KG1 (cell line): Measurements from ENCODE around the gene PDK1.
A peak's percentile ranks its signal among the peaks of the same experiment; 100 is the strongest.
"Not testable (repeated sequence)": the region's sequence is repeated elsewhere in the genome, so short reads cannot be mapped to it uniquely, and the experiment has no call there.

ENCODE experiments used
- DNase-seq: peaks from one replicate; lab custom pipeline; 2025; lab: John Stamatoyannopoulos, UW

Gene PDK1

DNA sequence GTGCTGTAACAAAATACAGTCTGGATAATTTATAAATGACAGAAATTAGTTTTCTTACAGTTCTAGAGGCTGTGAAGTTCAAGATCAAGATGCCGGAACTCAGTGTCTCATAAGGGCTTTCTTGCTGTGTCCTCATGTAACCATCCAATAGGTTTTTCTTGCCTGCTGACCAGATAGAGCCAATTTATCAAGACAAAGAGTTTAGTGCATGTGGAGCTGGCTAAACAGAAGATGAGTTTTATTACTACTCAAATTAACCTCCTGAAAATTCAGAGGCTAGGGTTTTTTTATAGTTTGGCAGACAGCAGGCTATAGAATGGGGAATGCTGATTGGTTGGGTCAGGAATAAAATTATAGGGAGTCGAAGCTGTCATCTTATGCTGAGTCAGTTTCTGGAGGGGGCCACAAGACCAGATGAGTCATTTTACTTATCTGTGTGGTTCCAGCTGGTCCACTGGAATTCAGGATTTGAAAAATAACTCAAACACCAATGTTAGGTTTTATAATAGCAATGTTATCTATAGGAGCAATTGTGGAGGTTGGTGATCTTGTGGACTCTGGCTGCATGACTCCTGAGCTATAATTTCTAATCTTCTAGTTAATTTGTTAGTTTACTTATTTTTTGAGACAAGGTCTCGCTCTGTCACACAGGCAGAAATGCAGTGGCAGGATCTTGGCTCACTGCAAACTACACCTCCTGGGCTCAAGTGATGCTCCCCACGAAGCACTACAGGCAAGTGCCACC, 3.2 kb upstream of the PDK1 start:
- no peak for DNase-seq

GRCh38 chr2:172554352-172555271, 1.3 kb upstream of the PDK1 start:
- DNase-seq, result no peak

GRCh38 chr2:172555272-172555521, 693 bp upstream of the PDK1 start:
- DNase-seq, result no peak

DNA sequence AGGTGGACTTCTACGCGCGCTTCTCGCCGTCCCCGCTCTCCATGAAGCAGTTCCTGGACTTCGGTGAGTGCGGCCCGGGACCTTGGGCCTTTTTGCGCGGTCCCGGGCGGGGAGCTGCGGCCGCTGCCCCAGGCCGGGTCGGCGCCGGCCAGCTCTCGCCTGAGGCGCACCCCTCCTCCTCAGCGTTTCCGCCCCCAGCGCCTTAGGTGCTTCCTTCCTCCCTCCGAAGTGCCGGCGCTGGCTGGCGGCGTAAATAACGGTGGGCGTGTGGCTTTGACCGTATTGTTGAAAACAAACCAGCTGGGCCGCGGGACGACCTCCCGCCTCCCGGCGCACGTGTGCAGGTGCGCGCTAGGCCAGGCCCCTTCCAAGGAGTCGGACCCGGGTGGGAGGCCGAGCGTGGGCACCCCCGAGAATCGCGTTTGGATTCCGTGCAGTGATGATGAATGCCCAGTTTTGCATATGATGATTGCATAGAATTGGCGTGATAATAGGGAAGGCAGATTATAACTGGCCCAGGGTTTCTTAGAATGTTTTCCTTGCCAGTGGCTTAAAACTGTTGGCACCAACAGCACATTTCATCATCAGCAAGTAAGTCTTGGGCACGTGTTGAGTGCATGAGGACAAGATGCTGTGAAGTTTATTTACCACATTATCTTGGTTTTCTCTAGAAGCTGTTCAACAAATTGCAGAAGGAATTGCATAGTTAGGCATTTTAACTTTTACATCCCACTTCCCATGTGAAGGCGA, 569 bp downstream of the PDK1 start:
- peak; percentile 54 for DNase-seq

DNA sequence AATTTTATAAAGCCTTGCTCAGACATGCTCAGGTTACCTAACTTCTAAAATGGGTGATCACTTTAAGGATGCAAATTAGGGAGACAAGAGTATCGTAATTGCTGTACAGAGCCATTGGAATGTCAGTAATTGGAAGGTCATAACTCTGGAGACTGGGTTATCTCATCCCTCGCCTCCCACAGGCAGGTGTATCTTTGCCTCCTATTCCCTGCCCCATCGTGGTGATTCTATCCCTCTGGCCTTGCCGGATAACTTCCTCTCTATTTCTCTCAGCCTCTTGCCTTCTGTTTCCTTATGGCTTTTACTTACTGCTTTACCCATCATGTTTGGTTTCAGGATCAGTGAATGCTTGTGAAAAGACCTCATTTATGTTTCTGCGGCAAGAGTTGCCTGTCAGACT, 2.5 kb downstream of the PDK1 start:
- no peak for DNase-seq

DNA sequence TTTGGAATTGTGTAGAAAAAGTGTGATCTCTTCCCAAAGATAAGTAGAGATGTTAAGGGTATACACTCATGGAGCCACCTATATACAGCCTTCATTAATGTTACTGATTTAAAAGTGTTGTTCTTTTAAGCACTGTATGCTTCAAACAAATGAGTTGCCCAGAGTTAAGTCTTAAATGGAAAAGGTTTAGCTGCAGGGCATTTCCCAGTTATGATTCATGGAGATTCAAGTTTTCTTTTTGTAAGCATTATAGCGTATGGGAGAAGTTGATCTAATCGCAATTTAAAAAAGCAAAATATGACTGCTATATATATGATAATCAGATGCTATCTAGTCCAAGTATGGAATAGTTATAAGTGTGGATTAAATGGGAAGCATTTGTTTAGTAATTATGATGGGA, 4.8 kb downstream of the PDK1 start:
- DNase-seq, result no peak

- no peak for DNase-seq
Observed at GRCh38 chr2:172561270-172561669, 5.4 kb downstream of the PDK1 start.

GRCh38 chr2:172562298-172562697, 6.4 kb downstream of the PDK1 start:
- no peak for DNase-seq

DNA sequence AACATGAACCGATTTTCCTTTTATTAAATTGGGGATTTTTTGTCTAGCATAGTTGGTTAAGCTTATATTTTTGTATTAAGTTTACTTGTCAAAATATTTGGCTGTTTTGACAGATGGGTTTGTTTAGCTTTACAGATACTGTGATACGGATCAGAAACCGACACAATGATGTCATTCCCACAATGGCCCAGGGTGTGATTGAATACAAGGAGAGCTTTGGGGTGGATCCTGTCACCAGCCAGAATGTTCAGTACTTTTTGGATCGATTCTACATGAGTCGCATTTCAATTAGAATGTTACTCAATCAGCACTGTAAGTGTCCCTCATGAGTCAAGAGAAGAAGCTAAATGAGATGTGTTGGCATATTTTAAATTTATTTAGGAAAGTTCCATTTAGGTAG, 8.5 kb downstream of the PDK1 start:
- no peak for DNase-seq

- no peak for DNase-seq
Observed at GRCh38 chr2:172571245-172571644, 15.4 kb downstream of the PDK1 start.

GRCh38 chr2:172572981-172573380, 17.1 kb downstream of the PDK1 start:
- DNase-seq, result no peak

DNA sequence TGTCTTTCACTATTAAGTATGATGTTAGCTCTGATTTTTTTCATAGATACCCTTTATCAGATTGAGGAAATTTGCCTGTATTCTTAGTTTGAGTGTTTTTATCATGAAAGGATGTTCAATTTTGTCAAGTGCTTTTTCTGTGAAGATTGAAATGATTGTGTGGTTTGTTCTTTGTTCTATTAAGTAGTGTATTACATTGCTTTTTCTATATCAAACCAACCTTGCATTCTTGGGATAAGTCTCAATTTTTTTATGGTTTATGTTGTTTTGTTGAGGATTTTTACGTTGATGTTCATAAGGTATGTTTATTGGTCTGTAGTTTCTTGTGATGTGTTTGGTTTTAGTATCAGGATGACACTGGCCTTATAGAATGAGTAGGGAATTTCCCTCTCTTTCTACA, 19.1 kb downstream of the PDK1 start:
- no peak for DNase-seq

- DNase-seq, result no peak
Observed at GRCh38 chr2:172578054-172578453, 22.2 kb downstream of the PDK1 start.

- no peak for DNase-seq
Observed at GRCh38 chr2:172578860-172579512, 23.1 kb downstream of the PDK1 start.

GRCh38 chr2:172580544-172580943, 24.7 kb downstream of the PDK1 start:
- DNase-seq, result no peak

DNA sequence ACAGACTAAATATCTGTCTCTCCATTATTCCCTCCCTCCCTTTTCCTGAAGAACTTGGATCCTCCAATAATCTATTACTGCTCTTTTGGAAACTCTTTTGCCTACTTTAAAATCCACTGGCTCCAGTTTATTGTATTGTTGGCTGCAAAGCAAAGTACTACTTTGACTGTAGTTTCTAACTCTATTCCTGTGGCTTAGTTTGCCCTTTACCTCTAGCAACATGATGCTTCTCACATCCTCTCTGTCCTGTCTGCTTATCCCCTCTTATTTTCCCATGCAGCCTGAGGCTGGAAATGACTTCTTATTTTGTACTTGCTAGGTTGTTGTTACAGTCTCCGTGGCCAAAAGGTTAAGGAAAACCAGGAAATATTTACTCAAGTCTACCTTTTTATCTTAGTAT, 26.8 kb downstream of the PDK1 start:
- DNase-seq, result no peak

GRCh38 chr2:172586245-172586891, 30.5 kb downstream of the PDK1 start:
- DNase-seq, result no peak

GRCh38 chr2:172587231-172587630, 31.3 kb downstream of the PDK1 start:
- not testable (repeated sequence) for DNase-seq

- DNase-seq, result no peak
Observed at GRCh38 chr2:172588931-172589330, 33.0 kb downstream of the PDK1 start.

- not testable (repeated sequence) for DNase-seq
Observed at GRCh38 chr2:172591386-172591785, 35.5 kb downstream of the PDK1 start.

- not testable (repeated sequence) for DNase-seq
Observed at GRCh38 chr2:172592190-172592589, 36.3 kb downstream of the PDK1 start.

DNA sequence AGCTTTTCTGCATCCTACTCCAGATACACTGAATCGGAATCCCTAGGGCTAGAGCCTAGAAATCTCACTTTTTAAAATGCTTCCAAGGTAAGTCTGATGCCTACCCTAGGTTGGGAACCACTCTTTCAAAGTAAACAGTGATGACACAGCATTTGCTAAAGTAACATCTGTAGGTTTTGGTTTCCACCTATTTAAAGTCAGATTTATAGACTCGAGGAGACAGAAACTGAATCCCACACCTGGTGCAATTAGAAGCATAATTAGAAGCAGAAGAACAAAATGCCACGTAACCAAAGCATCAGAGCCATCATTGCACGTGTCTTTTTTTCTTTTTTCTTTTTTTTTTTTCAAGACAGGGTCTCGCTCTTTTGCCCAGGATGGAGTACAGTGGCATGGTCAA, 40.9 kb downstream of the PDK1 start:
- DNase-seq, result no peak
